ENCODE measurements around the gene UTP15. TPM values are rescaled to one million over a fixed set of nuclear protein-coding genes. Genes with fewer than 3 reads are reported as not detected.

The UTP15 gene
- 17.2 TPM for total RNA-seq

- peak within 1 kb of the TSS; percentile 95 to 100 (median 98) for H3K4me3 ChIP-seq (ENCODE audit: low read length in 3 of 3)
- peaks cover 3 to 15% (median 12%) of the 10 kb centered on the region in 3 donors for H3K36me3 ChIP-seq (ENCODE audit: control insufficient read depth in 3 of 3, insufficient read depth in 3 of 3, low read length in 3 of 3)
- peaks cover 16 to 27% (median 23%) of the 10 kb centered on the region in 3 donors for H3K4me1 ChIP-seq (ENCODE audit: control insufficient read depth in 3 of 3, insufficient read depth in 3 of 3, low read length in 3 of 3)
- peak within 1 kb of the TSS; percentile 91 to 97 (median 97) for H3K9ac ChIP-seq (ENCODE audit: low read depth in 1 of 3, low read length in 3 of 3)
- H3K27ac ChIP-seq (ENCODE audit: low read depth, low read length) = peak within 1 kb of the TSS; percentile 91
- no peaks in the 10 kb centered on the region for H3K9me3 ChIP-seq (ENCODE audit: control insufficient read depth in 3 of 3, low read length in 3 of 3)
- no peaks in the 10 kb centered on the region for H3K27me3 ChIP-seq (ENCODE audit: control insufficient read depth in 3 of 3, insufficient read depth in 3 of 3, low read length in 3 of 3)
Measured at GRCh38 chr5:73565139-73565968, at the start of gene UTP15, which contains the start of gene ANKRA2. Gene UTP15 (plus strand): TSS chr5:73565743. CDS start chr5:73567345, 1,602 bp downstream. Gene ANKRA2 (minus strand): TSS chr5:73565639. CDS start chr5:73562881, 2,758 bp downstream.

GRCh38 chr5:73519531-73520283 lies 45.8 kb upstream of the UTP15 start:
- Histone ChIP-seq H3K4me1 (ENCODE audit: control insufficient read depth in 3 of 3, insufficient read depth in 3 of 3, low read length in 3 of 3) (peaks cover 0 to 3% (median 0%) of the 10 kb centered on the region in 3 donors), H3K36me3 (ENCODE audit: control insufficient read depth in 3 of 3, insufficient read depth in 3 of 3, low read length in 3 of 3) (no peaks in the 10 kb centered on the region), H3K27ac (ENCODE audit: low read depth, low read length) (no peak overlapping the region), H3K9ac (ENCODE audit: low read depth in 1 of 3, low read length in 3 of 3) (no peak overlapping the region), H3K4me3 (ENCODE audit: low read length in 3 of 3) (no peak overlapping the region), H3K27me3 (ENCODE audit: control insufficient read depth in 3 of 3, insufficient read depth in 3 of 3, low read length in 3 of 3) (no peaks in the 10 kb centered on the region), H3K9me3 (ENCODE audit: control insufficient read depth in 3 of 3, low read length in 3 of 3) (no peaks in the 10 kb centered on the region)

GRCh38 chr5:73522989-73523388 lies 42.6 kb upstream of the UTP15 start:
- H3K9me3 ChIP-seq (ENCODE audit: control insufficient read depth in 3 of 3, low read length in 3 of 3) = no peaks in the 10 kb centered on the region
- peaks cover 0 to 3% (median 0%) of the 10 kb centered on the region in 3 donors for H3K4me1 ChIP-seq (ENCODE audit: control insufficient read depth in 3 of 3, insufficient read depth in 3 of 3, low read length in 3 of 3)
- no peaks in the 10 kb centered on the region for H3K36me3 ChIP-seq (ENCODE audit: control insufficient read depth in 3 of 3, insufficient read depth in 3 of 3, low read length in 3 of 3)
- no peak overlapping the region for H3K9ac ChIP-seq (ENCODE audit: low read depth in 1 of 3, low read length in 3 of 3)
- no peak overlapping the region for H3K4me3 ChIP-seq (ENCODE audit: low read length in 3 of 3)
- H3K27ac ChIP-seq (ENCODE audit: low read depth, low read length) = no peak overlapping the region
- H3K27me3 ChIP-seq (ENCODE audit: control insufficient read depth in 3 of 3, insufficient read depth in 3 of 3, low read length in 3 of 3) = no peaks in the 10 kb centered on the region

- Histone ChIP-seq H3K27ac (ENCODE audit: low read depth, low read length) (no peak overlapping the region), H3K4me3 (ENCODE audit: low read length in 3 of 3) (no peak overlapping the region), H3K9ac (ENCODE audit: low read depth in 1 of 3, low read length in 3 of 3) (no peak overlapping the region), H3K36me3 (ENCODE audit: control insufficient read depth in 3 of 3, insufficient read depth in 3 of 3, low read length in 3 of 3) (no peaks in the 10 kb centered on the region), H3K4me1 (ENCODE audit: control insufficient read depth in 3 of 3, insufficient read depth in 3 of 3, low read length in 3 of 3) (peaks cover 0 to 3% (median 0%) of the 10 kb centered on the region in 3 donors), H3K9me3 (ENCODE audit: control insufficient read depth in 3 of 3, low read length in 3 of 3) (no peaks in the 10 kb centered on the region), H3K27me3 (ENCODE audit: control insufficient read depth in 3 of 3, insufficient read depth in 3 of 3, low read length in 3 of 3) (no peaks in the 10 kb centered on the region)
Measured at GRCh38 chr5:73523861-73524260, 41.7 kb upstream of the UTP15 start.

GRCh38 chr5:73525606-73526203 lies 39.8 kb upstream of the UTP15 start:
- Histone ChIP-seq H3K27ac (ENCODE audit: low read depth, low read length) (no peak overlapping the region), H3K9ac (ENCODE audit: low read depth in 1 of 3, low read length in 3 of 3) (no peak overlapping the region), H3K27me3 (ENCODE audit: control insufficient read depth in 3 of 3, insufficient read depth in 3 of 3, low read length in 3 of 3) (no peaks in the 10 kb centered on the region), H3K4me1 (ENCODE audit: control insufficient read depth in 3 of 3, insufficient read depth in 3 of 3, low read length in 3 of 3) (no peaks in the 10 kb centered on the region), H3K36me3 (ENCODE audit: control insufficient read depth in 3 of 3, insufficient read depth in 3 of 3, low read length in 3 of 3) (no peaks in the 10 kb centered on the region), H3K9me3 (ENCODE audit: control insufficient read depth in 3 of 3, low read length in 3 of 3) (no peaks in the 10 kb centered on the region), H3K4me3 (ENCODE audit: low read length in 3 of 3) (no peak overlapping the region)

GRCh38 chr5:73528248-73528647 lies 37.3 kb upstream of the UTP15 start:
- Histone ChIP-seq H3K36me3 (ENCODE audit: control insufficient read depth in 3 of 3, insufficient read depth in 3 of 3, low read length in 3 of 3) (no peaks in the 10 kb centered on the region), H3K27ac (ENCODE audit: low read depth, low read length) (no peak overlapping the region), H3K9ac (ENCODE audit: low read depth in 1 of 3, low read length in 3 of 3) (no peak overlapping the region), H3K4me1 (ENCODE audit: control insufficient read depth in 3 of 3, insufficient read depth in 3 of 3, low read length in 3 of 3) (no peaks in the 10 kb centered on the region), H3K4me3 (ENCODE audit: low read length in 3 of 3) (no peak overlapping the region), H3K9me3 (ENCODE audit: control insufficient read depth in 3 of 3, low read length in 3 of 3) (no peaks in the 10 kb centered on the region), H3K27me3 (ENCODE audit: control insufficient read depth in 3 of 3, insufficient read depth in 3 of 3, low read length in 3 of 3) (peaks cover 0 to 4% (median 0%) of the 10 kb centered on the region in 3 donors)

GRCh38 chr5:73529081-73529480 lies 36.5 kb upstream of the UTP15 start:
- no peaks in the 10 kb centered on the region for H3K36me3 ChIP-seq (ENCODE audit: control insufficient read depth in 3 of 3, insufficient read depth in 3 of 3, low read length in 3 of 3)
- H3K4me1 ChIP-seq (ENCODE audit: control insufficient read depth in 3 of 3, insufficient read depth in 3 of 3, low read length in 3 of 3) = no peaks in the 10 kb centered on the region
- no peak overlapping the region for H3K9ac ChIP-seq (ENCODE audit: low read depth in 1 of 3, low read length in 3 of 3)
- no peak overlapping the region for H3K4me3 ChIP-seq (ENCODE audit: low read length in 3 of 3)
- H3K27me3 ChIP-seq (ENCODE audit: control insufficient read depth in 3 of 3, insufficient read depth in 3 of 3, low read length in 3 of 3) = peaks cover 0 to 4% (median 0%) of the 10 kb centered on the region in 3 donors
- no peaks in the 10 kb centered on the region for H3K9me3 ChIP-seq (ENCODE audit: control insufficient read depth in 3 of 3, low read length in 3 of 3)
- no peak overlapping the region for H3K27ac ChIP-seq (ENCODE audit: low read depth, low read length)

- Histone ChIP-seq H3K4me1 (ENCODE audit: control insufficient read depth in 3 of 3, insufficient read depth in 3 of 3, low read length in 3 of 3) (no peaks in the 10 kb centered on the region), H3K27ac (ENCODE audit: low read depth, low read length) (no peak overlapping the region), H3K27me3 (ENCODE audit: control insufficient read depth in 3 of 3, insufficient read depth in 3 of 3, low read length in 3 of 3) (peaks cover 0 to 7% (median 0%) of the 10 kb centered on the region in 3 donors), H3K9me3 (ENCODE audit: control insufficient read depth in 3 of 3, low read length in 3 of 3) (peaks cover 0 to 2% (median 0%) of the 10 kb centered on the region in 3 donors), H3K9ac (ENCODE audit: low read depth in 1 of 3, low read length in 3 of 3) (no peak overlapping the region), H3K36me3 (ENCODE audit: control insufficient read depth in 3 of 3, insufficient read depth in 3 of 3, low read length in 3 of 3) (no peaks in the 10 kb centered on the region), H3K4me3 (ENCODE audit: low read length in 3 of 3) (no peak overlapping the region)
Measured at GRCh38 chr5:73531356-73531755, 34.2 kb upstream of the UTP15 start.

GRCh38 chr5:73532195-73532594 lies 33.3 kb upstream of the UTP15 start:
- no peak overlapping the region for H3K9ac ChIP-seq (ENCODE audit: low read depth in 1 of 3, low read length in 3 of 3)
- no peak overlapping the region for H3K4me3 ChIP-seq (ENCODE audit: low read length in 3 of 3)
- no peaks in the 10 kb centered on the region for H3K4me1 ChIP-seq (ENCODE audit: control insufficient read depth in 3 of 3, insufficient read depth in 3 of 3, low read length in 3 of 3)
- H3K36me3 ChIP-seq (ENCODE audit: control insufficient read depth in 3 of 3, insufficient read depth in 3 of 3, low read length in 3 of 3) = no peaks in the 10 kb centered on the region
- peaks cover 0 to 2% (median 0%) of the 10 kb centered on the region in 3 donors for H3K9me3 ChIP-seq (ENCODE audit: control insufficient read depth in 3 of 3, low read length in 3 of 3)
- peaks cover 0 to 7% (median 0%) of the 10 kb centered on the region in 3 donors for H3K27me3 ChIP-seq (ENCODE audit: control insufficient read depth in 3 of 3, insufficient read depth in 3 of 3, low read length in 3 of 3)
- H3K27ac ChIP-seq (ENCODE audit: low read depth, low read length) = no peak overlapping the region
